GM19025 (cell line): ENCODE measurements around the gene ARID4B.
A peak's percentile ranks its signal among the peaks of the same experiment; 100 is the strongest.
"Not testable (repeated sequence)": the region's sequence is repeated elsewhere in the genome, so short reads cannot be mapped to it uniquely, and the experiment has no call there.

Experiments used
- ATAC-seq: cut with Tn5 transposase; IDR thresholded peaks from one replicate; pipeline ENCODE4 v1.9.1; 2021; ENCODE audit warnings: mild to moderate bottlenecking, low read depth, moderate library complexity; ENCODE audit not compliant: unreplicated experiment

ARID4B gene

DNA sequence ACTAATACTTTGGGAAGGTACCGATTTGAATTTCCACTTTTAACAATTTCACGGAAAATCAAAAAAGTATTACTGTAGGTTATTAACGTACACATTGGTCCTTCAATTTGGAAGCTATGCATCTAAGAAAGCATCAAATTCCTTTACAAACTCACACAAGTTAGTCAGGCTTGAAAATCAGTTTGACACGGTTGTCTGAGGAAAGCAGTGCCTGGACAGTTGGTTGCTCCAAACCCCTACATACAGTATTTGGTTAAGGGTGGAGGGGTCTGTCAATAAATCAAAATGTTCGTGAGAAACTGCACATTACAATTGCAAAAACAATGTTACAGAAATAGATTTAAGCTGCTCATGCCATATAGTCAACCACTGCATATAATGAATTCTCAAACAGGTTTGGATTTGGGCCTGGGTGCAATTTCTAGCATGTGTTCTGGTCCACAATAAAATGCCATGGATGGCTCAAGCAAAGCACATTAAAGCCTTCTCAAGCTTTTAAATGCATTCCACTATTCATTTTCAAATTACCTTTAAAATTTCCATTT, 147.0 kb downstream of the ARID4B start:
- no peak for ATAC-seq

DNA sequence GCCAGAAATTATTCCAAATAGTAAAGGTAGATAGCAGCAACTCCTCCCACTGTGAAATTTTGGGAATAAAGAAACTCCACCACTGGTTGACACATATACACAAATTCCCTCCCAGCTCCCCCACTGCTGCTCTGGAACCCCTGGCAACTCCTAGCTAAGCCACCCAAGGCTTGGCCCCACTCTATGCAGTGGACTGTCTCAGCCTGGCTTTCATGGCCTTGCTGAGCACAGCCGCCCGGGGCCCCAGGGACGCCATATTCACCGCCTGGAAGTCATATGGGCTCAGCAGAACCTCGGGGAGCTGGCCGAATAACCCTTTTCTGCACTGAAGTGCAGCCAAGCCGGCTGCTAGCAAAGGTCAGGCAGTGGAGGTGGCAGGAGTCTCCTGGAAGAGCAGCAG, 151.5 kb downstream of the ARID4B start:
- ATAC-seq: no peak

GRCh38 chr1:235169986-235170385, 158.0 kb downstream of the ARID4B start:
- no peak for ATAC-seq

DNA sequence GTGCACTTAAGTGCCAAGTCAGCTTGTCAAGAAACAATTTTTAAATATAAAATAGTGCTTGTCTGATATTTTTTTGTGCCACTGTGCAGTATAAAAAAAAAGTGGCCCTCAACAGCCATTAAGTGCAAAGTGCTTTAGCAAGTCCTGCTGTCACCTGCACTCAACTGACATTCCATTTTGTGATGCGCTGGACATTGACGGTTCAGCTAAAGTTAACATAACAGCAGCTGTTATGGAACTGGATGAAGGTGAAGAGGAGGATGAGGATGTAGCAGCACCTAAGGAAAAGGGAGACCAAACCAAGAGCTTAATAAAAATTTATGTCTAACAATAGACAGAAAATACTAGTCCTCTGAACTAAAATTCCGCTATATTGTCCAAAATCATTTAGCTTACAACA, 159.6 kb downstream of the ARID4B start:
- ATAC-seq: no peak

GRCh38 chr1:235161685-235162327, 166.2 kb downstream of the ARID4B start:
- no peak for ATAC-seq

DNA sequence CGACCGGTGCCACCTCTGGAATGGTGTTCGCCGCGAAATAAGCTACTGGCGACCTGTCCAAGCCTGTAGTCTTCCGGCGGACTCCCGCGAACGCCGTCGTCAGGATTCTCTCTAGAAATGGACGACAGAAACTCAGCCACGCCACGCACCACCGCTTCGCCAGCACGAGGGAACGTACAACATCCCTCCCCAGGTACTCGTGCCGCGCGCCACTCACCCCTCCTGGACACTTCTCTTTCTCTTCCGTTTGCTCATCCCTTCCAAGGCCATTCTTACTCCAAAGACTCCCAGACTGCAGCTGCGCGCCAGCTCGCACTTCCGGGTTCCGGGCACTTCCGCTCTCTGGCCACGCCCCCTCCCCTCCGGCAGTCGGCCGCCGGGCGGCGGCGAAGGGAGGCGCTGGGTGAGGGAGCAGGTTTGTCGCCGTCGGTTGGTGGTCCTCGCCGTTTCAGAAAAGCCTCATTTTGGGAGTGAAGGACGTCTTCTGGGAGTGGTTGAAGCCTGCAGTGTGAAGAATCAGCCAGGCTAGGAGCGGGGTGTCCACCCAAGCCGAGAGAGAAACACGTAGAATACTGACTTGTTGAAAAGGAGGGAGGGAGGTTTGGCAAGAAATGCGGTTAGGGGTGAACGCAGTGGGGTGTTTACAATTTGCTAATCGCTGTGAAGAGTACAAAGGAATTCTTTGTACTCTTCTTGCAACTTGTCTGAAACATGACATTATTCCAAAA, 166.9 kb downstream of the ARID4B start, which contains the start of gene RBM34:
RBM34 (minus strand) TSS at position 294 of the 728 bp plus-strand sequence; CDS start at position 270, 24 bp downstream.
- peak; percentile 90 for ATAC-seq

DNA sequence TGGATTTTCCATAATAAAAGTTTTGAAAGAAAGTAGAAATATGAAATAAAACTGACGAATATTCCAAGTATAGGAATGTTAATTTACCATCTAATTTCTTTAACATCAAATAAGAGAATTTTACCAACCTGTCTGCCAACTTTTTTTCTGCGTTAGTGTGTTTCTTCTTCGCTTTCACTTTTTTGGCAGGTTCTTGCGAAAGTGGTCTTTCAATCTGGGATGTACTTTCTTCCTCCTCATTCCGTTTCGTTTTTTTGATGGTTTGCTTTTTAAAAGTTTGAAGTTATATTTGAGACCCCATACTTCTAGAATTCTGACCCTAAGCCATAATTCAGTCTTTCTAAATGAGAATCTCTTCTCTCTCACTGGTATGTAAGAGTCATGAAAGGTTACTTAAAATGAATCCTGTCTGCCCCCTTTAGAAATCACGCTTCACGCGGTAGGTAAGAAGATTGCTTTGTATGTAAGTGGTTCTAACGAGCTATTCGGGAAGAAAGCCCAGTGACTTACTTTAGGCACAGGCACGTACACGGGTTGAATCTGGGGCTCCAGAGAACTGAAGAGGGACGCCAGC, 167.5 kb downstream of the ARID4B start:
- peak; percentile 23 for ATAC-seq

DNA sequence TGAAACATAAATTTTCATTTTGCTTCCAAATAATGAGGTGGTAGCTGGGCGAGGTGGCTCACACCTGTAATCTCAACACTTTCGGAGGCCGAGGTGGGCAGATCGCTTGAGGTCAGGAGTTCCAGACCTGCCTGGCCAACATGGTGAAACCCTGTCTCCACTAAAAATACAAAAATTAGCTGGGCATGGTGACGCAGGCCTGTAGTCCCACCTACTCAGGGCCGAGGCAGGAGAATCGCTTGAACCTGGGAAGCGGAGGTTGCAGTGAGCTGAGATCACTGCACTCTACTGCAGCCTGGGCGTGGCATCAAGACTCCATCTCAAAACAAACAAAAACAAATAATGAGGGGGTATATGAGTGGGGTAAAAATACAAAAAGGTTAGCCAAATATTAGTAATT, 168.0 kb downstream of the ARID4B start:
- ATAC-seq: not testable (repeated sequence)

DNA sequence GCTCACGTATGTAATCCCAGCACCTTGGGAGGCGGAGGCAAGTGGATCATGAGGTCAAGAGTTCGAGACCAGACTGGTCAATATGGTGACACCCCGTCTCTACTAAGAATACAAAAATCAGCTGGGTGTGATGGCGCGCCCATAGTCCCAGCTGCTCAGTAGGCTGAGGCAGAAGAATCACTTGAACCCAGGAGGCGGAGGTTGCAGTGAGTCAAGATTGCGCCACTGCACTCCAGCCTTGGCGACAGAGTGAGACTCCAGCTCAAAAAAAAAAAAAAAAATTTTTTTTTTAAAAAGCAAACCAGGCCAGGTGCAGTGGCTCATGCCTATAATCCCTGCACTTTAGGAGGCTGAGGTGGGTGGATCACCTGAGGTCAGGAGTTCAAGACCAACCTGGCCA, 168.7 kb downstream of the ARID4B start:
- not testable (repeated sequence) for ATAC-seq

- ATAC-seq: no peak
Observed at GRCh38 chr1:235158680-235159079, 169.3 kb downstream of the ARID4B start.

- ATAC-seq: no peak
Observed at GRCh38 chr1:235157150-235157549, 170.8 kb downstream of the ARID4B start.

- ATAC-seq: no peak
Observed at GRCh38 chr1:235156740-235157139, 171.2 kb downstream of the ARID4B start.

DNA sequence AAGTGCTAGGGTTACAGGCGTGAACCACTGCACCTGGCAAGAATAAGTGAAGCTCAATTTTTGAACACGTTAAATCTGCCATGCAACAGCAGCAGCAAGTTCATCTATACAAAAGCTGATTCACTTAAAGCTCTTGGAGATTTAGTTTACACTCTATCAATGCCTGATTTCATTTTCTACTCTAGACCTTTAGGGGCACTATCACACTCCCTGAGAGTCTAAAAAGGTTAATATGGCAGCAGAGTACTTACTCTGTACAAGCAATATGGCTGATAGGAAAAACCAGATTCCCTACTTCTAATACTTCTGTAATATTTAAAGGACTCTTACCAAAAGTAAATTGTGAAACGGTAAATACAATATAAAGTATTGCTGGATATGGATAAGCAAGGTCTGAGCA, 171.7 kb downstream of the ARID4B start:
- ATAC-seq: no peak

- no peak for ATAC-seq
Observed at GRCh38 chr1:235152235-235152634, 175.7 kb downstream of the ARID4B start.

GRCh38 chr1:235151033-235151432, 176.9 kb downstream of the ARID4B start:
- ATAC-seq: no peak

DNA sequence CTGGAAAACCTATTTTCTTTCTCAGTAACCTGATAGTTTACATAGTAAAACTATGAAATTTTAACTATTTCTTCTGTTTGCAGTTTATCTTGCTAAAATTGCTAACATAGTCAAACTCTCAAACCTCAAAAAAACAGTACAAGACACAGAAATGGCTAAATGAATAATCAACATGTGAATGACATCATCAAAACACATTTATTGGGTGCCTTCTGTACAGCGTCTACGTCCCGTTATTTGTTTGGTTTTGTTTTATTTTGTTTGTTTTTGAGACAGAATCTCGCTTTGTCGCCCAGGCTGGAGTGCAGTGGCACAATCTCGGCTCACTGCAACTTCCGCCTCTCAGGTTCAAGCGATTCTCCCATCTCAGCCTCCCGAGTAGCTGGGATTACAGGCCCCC, 178.2 kb downstream of the ARID4B start:
- no peak for ATAC-seq

- no peak for ATAC-seq
Observed at GRCh38 chr1:235147269-235147668, 180.7 kb downstream of the ARID4B start.

DNA sequence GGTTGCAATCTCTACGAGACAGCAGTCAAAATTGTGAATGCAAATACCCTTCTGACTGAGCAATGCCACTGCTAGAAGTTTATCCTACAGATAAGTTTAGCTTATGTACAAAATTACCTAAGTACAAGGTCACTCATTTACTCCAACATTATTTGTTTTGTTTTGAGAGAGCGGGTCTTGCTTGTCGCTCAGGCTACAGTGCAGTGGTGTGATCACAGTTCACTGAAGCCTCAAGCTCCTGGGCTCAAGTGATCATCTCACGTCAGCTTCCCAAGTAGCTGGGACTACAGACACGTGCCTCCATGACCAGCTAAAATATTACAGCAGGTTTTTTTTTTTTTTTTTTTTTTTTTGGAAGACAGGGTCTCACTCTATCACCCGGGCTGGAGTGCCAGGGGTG, 182.3 kb downstream of the ARID4B start:
- no peak for ATAC-seq

DNA sequence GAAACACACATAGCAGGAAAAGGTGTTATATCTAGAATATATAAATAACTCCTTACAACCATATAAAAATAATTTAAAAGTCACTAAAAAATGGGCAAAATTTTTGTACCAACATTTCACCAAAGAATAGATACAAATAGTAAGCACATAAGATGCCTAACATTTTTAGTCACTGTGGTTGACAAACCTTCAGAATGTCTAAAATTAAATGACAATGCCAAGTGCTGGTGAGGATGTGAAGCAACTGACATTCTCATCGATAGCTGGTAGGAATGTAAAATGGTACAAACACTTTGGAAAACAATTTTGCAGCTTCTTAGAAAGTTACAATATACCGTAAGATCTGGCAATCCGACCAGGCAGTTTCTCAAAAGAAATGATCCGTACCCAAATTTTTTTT, 185.0 kb downstream of the ARID4B start:
- no peak for ATAC-seq

GRCh38 chr1:235139315-235139714, 188.7 kb downstream of the ARID4B start:
- no peak for ATAC-seq

GRCh38 chr1:235138821-235139220, 189.2 kb downstream of the ARID4B start:
- ATAC-seq: no peak
